H1 (cell line): ENCODE results near the gene PTPRD. TPM values are rescaled to one million over a fixed set of nuclear protein-coding genes. Genes with fewer than 3 reads are reported as not detected.

Experiments
- CBX5 ChIP-seq: fragments of 300-800, 300-1000 bp; sonication (generic); IDR thresholded peaks from 2 replicates; pipeline ENCODE4 v1.7.1; 2016; ENCODE audit warnings: antibody characterized with exemption, low read length, low read depth
- CHD7 ChIP-seq: fragments of 300-600 bp; sonication (generic); IDR thresholded peaks from 2 replicates; pipeline ENCODE4 v1.7.1; 2012; ENCODE audit warnings: low read length, moderate library complexity, mild to moderate bottlenecking, inconsistent platforms; ENCODE audit not compliant: insufficient replicate concordance
- KDM5A ChIP-seq: fragments of 200-600 bp; IDR thresholded peaks from 2 replicates; pipeline ENCODE4 v1.7.1; 2012; ENCODE audit warnings: mild to moderate bottlenecking, low read length, inconsistent platforms, mixed read lengths
- PHF8 ChIP-seq: fragments of 200-600 bp; sonication (generic); conservative IDR thresholded peaks from 2 replicates; pipeline ENCODE4 v1.7.1; 2012; ENCODE audit warnings: low read depth, mild to moderate bottlenecking, inconsistent platforms, low read length, moderate library complexity
- POLR2A ChIP-seq, 2 experiments: IDR thresholded peaks; 1 replicate in 1 of 2; 2 replicates in 1 of 2; pipeline ENCODE4 v1.6.1; 2011; ENCODE audit warnings: low read depth in 2 of 2, low read length in 2 of 2, mild to moderate bottlenecking in 2 of 2; ENCODE audit errors: control extremely low read depth in 1 of 2
- SIN3A ChIP-seq, 2 experiments: IDR thresholded peaks in 1 of 2; conservative IDR thresholded peaks in 1 of 2; 2 replicates each; pipeline ENCODE4 v1.6.1; 2011 to 2012; ENCODE audit warnings: low read length in 2 of 2, improper control_type of control experiment in 1 of 2, low read depth in 1 of 2, mild to moderate bottlenecking in 1 of 2
- SP1 ChIP-seq: IDR thresholded peaks from 2 replicates; pipeline ENCODE4 v1.6.1; 2011; ENCODE audit warnings: low read depth, low read length
- SP2 ChIP-seq: IDR thresholded peaks from 2 replicates; pipeline ENCODE4 v1.6.1; 2012; ENCODE audit warnings: mild to moderate bottlenecking, low read length, inconsistent platforms
- polyA plus RNA-seq, 7 experiments: library from polyadenylated mRNA; depleted of rRNA in 3 of 7; stranded (reverse) in 5 of 7; unstranded in 2 of 7; fragments of >200 nt in 5 of 7; fragments of 200-250 nt in 2 of 7; gene quantifications; 1 replicate in 5 of 7; 2 replicates in 1 of 7; 4 replicates in 1 of 7; pipeline versions ENCODE4 v1.2.1 to v1.2.3, GENCODE V29; 2011 to 2013; ENCODE audit warnings: missing spikeins in 2 of 7, mixed read lengths in 2 of 7
- total RNA-seq: library from RNA; stranded (reverse); fragmentation: NEBNext Ultra II Directional; extraction: Animal tissue kit (Norgen Biotek cat#: 25700); gene quantifications from 2 replicates; pipeline ENCODE4 v1.2.1, GENCODE V29; 2021

The PTPRD gene
- total and polyA plus RNA-seq, 2 of the 8 experiments (the other 6 are each of a cell fraction or from before 2014, with no cell fraction given): 17.2 to 77.0 TPM

- no peak for TF ChIP-seq CHD7
- no peak for TF ChIP-seq SP1
- TF ChIP-seq SIN3A (conservative IDR thresholded peaks at IDR 0.05 in 1 of 2, IDR thresholded peaks at IDR 0.05 in 1 of 2; ENCODE audit: low read depth in 1 of 2, low read length in 2 of 2): no peak
- no peak for TF ChIP-seq CBX5
- TF ChIP-seq SP2: no peak
- TF ChIP-seq KDM5A: no peak
- no peak for TF ChIP-seq POLR2A (IDR thresholded peaks at IDR 0.05; ENCODE audit: control extremely low read depth in 1 of 2, low read depth in 2 of 2, low read length in 2 of 2)
- TF ChIP-seq PHF8: no peak
Observed at GRCh38 chr9:8633784-8634183, 1979.0 kb downstream of the PTPRD start (continued).
